Smooth muscle cell (in vitro differentiated cells): Measurements from ENCODE around the gene PPP2R2B. TPM values are rescaled to one million over a fixed set of nuclear protein-coding genes. Genes with fewer than 3 reads are reported as not detected.

Experiments used
- DNase-seq: peaks from one replicate; lab custom pipeline; 2025; ENCODE audit not compliant: unreplicated experiment; lab: John Stamatoyannopoulos, UW
- H2AFZ ChIP-seq: fragments of 200-600 bp; sonication (generic); 2 replicates; pipeline ENCODE4 v1.6.0; 2016; ENCODE audit warnings: antibody characterized with exemption, low read depth, mild to moderate bottlenecking
- H3F3A ChIP-seq: fragments of 200-600 bp; sonication (generic); 2 replicates; pipeline ENCODE4 v1.6.0; 2017; ENCODE audit warnings: antibody characterized with exemption, low read depth
- H3K27ac ChIP-seq: fragments of 200-600 bp; sonication (generic); 2 replicates; pipeline ENCODE4 v1.5.1; 2016; ENCODE audit warnings: low read depth, mild to moderate bottlenecking
- H3K27me3 ChIP-seq: fragments of 200-600 bp; sonication (generic); 2 replicates; pipeline ENCODE4 v1.6.1; 2016; ENCODE audit warnings: low read depth, mild to moderate bottlenecking
- H3K36me3 ChIP-seq: fragments of 200-600 bp; sonication (generic); 2 replicates; pipeline ENCODE4 v1.5.1; 2016; ENCODE audit warnings: low read depth
- H3K4me1 ChIP-seq: fragments of 200-600 bp; sonication (generic); 2 replicates; pipeline ENCODE4 v1.5.1; 2016; ENCODE audit warnings: low read depth
- H3K4me2 ChIP-seq: fragments of 200-600 bp; sonication (generic); 2 replicates; pipeline ENCODE4 v1.6.0; 2016; ENCODE audit warnings: mild to moderate bottlenecking
- H3K4me3 ChIP-seq: fragments of 200-600 bp; sonication (generic); 2 replicates; pipeline ENCODE4 v1.5.1; 2016; ENCODE audit warnings: mild to moderate bottlenecking
- H3K79me2 ChIP-seq: fragments of 200-600 bp; sonication (generic); 2 replicates; pipeline ENCODE4 v1.6.0; 2016; ENCODE audit warnings: low read depth, mild to moderate bottlenecking
- H3K9ac ChIP-seq: fragments of 200-600 bp; sonication (generic); 2 replicates; pipeline ENCODE4 v1.6.0; 2016; ENCODE audit warnings: low read depth
- H3K9me3 ChIP-seq: fragments of 200-600 bp; sonication (generic); replicated peaks from 2 replicates; pipeline ENCODE4 v1.5.1; 2016; ENCODE audit warnings: low read depth
- H4K20me1 ChIP-seq: fragments of 200-600 bp; sonication (generic); 2 replicates; pipeline ENCODE4 v1.6.0; 2016; ENCODE audit warnings: low read depth
- WGBS: methylation state at CpG from one replicate; pipeline ENCODE4 v1.1.7; 2016; ENCODE audit warnings: low lambda C conversion rate; 5-methylcytosine and 5-hydroxymethylcytosine counted together
- polyA plus RNA-seq: library from polyadenylated mRNA; unstranded; fragments of >200 nt; fragmentation: Nextera tagmentation; extraction: Ambion mirVana; gene quantifications from 2 replicates; pipeline ENCODE4 v1.2.1, GENCODE V29; 2016
- total RNA-seq: library from RNA; depleted of rRNA; stranded (reverse); fragments of >200 nt; gene quantifications from 2 replicates; pipeline ENCODE4 v1.2.3, GENCODE V29; 2014
- TF ChIP-seq, protein P1 (sequence below): fragments of 200-600 bp; sonication (generic); IDR thresholded peaks from 2 replicates; pipeline ENCODE4 v1.5.1; 2017; ENCODE audit warnings: borderline replicate concordance, mild to moderate bottlenecking, antibody characterized with exemption; ENCODE audit not compliant: insufficient read depth, poor library complexity, severe bottlenecking

Gene PPP2R2B
- total and polyA plus RNA-seq, 2 experiments from 2014 or later: 0.89 to 2.2 TPM

DNA sequence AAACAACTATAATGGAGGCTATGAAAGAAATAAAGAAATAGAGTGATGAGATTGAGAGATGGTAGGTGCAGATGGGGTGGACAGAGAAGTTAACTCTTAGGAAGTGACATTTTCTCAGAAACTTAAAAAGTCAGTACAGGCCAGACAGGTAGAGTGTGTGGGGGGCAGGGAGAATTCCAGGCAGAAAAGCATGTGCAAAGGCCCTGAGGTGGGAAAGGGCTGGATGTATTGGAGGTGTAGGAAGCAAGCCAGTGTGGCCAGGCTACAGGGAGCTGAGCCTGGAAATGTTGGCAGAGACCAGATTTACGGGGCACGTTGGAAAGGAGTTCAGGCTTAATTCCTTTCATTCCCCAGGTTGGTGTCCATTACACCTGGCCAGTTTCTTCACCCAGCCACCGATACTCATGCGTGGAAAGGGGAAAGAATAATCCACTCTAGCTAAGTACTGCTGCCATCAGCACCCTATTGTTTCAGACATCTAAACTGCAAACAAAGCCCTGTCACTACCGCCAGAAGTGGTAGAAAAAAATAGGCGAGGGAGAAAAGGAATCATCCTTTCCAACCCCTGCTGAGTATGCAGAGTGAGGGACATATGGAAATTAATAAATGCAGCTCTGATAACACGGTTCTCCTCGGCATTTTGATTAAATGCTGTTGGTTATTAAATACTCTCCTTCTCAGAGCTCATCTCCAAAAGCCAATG is 245.8 kb downstream of the PPP2R2B start:
- Histone ChIP-seq H3K79me2 (no peaks in the 10 kb centered on the region), H3K4me2 (no peak overlapping the region), H3K4me1 (no peaks in the 10 kb centered on the region), H3K9me3 (no peaks in the 10 kb centered on the region), H3K9ac (no peak overlapping the region), H3K4me3 (no peak overlapping the region), H2AFZ (no peak overlapping the region), H3K27ac (no peak overlapping the region), H4K20me1 (no peaks in the 10 kb centered on the region), H3F3A (no peaks in the 10 kb centered on the region), H3K36me3 (no peaks in the 10 kb centered on the region), H3K27me3 (no peaks in the 10 kb centered on the region)
- WGBS: 89% methylated on average over 8 of the region's 8 CpGs
- no peak for DNase-seq
- TF ChIP-seq, protein P1, sequence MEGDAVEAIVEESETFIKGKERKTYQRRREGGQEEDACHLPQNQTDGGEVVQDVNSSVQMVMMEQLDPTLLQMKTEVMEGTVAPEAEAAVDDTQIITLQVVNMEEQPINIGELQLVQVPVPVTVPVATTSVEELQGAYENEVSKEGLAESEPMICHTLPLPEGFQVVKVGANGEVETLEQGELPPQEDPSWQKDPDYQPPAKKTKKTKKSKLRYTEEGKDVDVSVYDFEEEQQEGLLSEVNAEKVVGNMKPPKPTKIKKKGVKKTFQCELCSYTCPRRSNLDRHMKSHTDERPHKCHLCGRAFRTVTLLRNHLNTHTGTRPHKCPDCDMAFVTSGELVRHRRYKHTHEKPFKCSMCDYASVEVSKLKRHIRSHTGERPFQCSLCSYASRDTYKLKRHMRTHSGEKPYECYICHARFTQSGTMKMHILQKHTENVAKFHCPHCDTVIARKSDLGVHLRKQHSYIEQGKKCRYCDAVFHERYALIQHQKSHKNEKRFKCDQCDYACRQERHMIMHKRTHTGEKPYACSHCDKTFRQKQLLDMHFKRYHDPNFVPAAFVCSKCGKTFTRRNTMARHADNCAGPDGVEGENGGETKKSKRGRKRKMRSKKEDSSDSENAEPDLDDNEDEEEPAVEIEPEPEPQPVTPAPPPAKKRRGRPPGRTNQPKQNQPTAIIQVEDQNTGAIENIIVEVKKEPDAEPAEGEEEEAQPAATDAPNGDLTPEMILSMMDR: no peak

DNA sequence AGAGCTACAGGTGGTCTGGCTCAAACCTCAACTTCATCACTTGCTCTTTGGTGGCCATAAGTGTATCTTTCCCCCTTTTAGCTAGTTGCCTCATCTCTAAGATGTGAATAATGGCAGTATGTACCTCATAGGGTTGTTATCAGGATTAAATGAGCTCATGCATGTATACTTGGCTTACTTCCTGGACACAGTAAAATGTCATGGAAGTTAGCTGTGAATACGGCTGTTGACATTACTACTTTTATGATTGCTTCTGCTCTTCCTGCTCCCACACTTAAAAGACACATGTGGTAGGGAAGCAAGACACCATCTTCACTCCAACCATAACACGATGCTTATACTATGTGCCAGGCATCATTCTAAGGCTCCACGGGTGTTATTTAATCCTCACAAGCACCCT is 248.1 kb downstream of the PPP2R2B start:
- no peaks in the 10 kb centered on the region for H3K27me3 ChIP-seq
- TF ChIP-seq, protein P1: no peak
- no peak overlapping the region for H3K4me3 ChIP-seq
- H3K36me3 ChIP-seq: no peaks in the 10 kb centered on the region
- no peak overlapping the region for H2AFZ ChIP-seq
- no peaks in the 10 kb centered on the region for H4K20me1 ChIP-seq
- H3F3A ChIP-seq: no peaks in the 10 kb centered on the region
- no peaks in the 10 kb centered on the region for H3K4me1 ChIP-seq
- H3K27ac ChIP-seq: no peak overlapping the region
- H3K9me3 ChIP-seq: no peaks in the 10 kb centered on the region
- no peak for DNase-seq
- 92% methylated on average over 3 of the region's 3 CpGs for WGBS
- H3K9ac ChIP-seq: no peak overlapping the region
- no peak overlapping the region for H3K4me2 ChIP-seq
- no peaks in the 10 kb centered on the region for H3K79me2 ChIP-seq

DNA sequence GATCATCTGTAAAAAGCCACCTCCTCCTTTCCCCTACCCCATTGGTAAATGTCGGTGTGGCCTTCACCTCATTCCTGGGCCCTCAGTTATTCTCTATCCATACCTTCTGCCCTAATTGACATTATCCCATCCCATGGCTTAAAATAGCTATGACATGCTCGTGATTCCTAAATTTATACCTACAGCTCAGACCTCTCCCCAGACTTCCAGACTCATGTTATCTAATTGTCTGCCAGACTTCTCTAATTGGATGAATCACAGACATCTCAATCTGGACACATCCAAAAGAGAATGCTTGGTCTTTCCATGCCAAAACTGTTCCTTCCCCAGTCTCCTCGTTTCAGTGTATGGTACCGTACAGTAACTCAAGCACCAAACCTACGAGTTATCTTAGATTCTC is 249.6 kb downstream of the PPP2R2B start:
- no peaks in the 10 kb centered on the region for H3K4me1 ChIP-seq
- H3K4me3 ChIP-seq: no peak overlapping the region
- no peaks in the 10 kb centered on the region for H3F3A ChIP-seq
- no peak overlapping the region for H3K9ac ChIP-seq
- H3K4me2 ChIP-seq: no peak overlapping the region
- no peaks in the 10 kb centered on the region for H3K36me3 ChIP-seq
- H3K9me3 ChIP-seq: no peaks in the 10 kb centered on the region
- no peak overlapping the region for H3K27ac ChIP-seq
- H4K20me1 ChIP-seq: no peaks in the 10 kb centered on the region
- no peak overlapping the region for H2AFZ ChIP-seq
- DNase-seq: no peak
- WGBS: 88% methylated on average over 5 of the region's 5 CpGs
- H3K27me3 ChIP-seq: no peaks in the 10 kb centered on the region
- TF ChIP-seq, protein P1: no peak
- H3K79me2 ChIP-seq: no peaks in the 10 kb centered on the region

DNA sequence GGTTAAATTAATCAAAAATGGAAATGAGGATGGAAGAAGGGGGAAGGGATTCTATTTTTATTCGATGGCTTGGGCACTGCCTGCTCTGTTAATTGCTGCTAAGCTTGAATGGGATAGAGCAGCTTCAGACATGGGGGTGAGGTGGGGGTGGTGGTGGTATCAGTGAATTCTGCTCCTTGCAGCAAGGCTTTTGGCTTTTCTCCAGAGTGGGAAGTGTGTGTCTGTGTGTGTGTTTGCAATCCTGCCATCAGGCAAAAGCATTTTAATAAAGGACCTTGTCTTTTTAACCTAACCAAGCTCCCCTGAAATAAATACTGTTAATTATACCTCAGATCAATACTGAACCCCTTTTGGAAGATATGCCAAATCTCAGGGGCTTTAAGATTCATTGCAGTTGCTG is 251.6 kb downstream of the PPP2R2B start:
- Histone ChIP-seq H3K4me3 (no peak overlapping the region), H3K36me3 (no peaks in the 10 kb centered on the region), H3K9ac (no peak overlapping the region), H3K79me2 (no peaks in the 10 kb centered on the region), H4K20me1 (no peaks in the 10 kb centered on the region), H3K27me3 (no peaks in the 10 kb centered on the region), H3F3A (no peaks in the 10 kb centered on the region), H3K4me2 (no peak overlapping the region), H3K27ac (no peak overlapping the region), H3K4me1 (no peaks in the 10 kb centered on the region), H3K9me3 (no peaks in the 10 kb centered on the region), H2AFZ (no peak overlapping the region)
- DNase-seq: no peak
- TF ChIP-seq, protein P1: no peak
- WGBS: 96% methylated on average over 1 of the region's 1 CpG
